ENCODE measurements around the gene CHST11.

The CHST11 gene

GRCh38 chr12:104708891-104709290, 252.1 kb downstream of the CHST11 start:
- in situ Hi-C loops (cut with MboI; ENCODE audit: low sequenced_read_pairs): no loop called here

- in situ Hi-C loops (cut with MboI; ENCODE audit: low sequenced_read_pairs): no loop called here
Observed at GRCh38 chr12:104709692-104710435, 253.1 kb downstream of the CHST11 start.

GRCh38 chr12:104710940-104711689, 254.4 kb downstream of the CHST11 start:
- in situ Hi-C loops (cut with MboI; ENCODE audit: low sequenced_read_pairs): no loop called here

GRCh38 chr12:104712477-104712876, 255.7 kb downstream of the CHST11 start:
- in situ Hi-C loops (cut with MboI; ENCODE audit: low sequenced_read_pairs): no loop called here

DNA sequence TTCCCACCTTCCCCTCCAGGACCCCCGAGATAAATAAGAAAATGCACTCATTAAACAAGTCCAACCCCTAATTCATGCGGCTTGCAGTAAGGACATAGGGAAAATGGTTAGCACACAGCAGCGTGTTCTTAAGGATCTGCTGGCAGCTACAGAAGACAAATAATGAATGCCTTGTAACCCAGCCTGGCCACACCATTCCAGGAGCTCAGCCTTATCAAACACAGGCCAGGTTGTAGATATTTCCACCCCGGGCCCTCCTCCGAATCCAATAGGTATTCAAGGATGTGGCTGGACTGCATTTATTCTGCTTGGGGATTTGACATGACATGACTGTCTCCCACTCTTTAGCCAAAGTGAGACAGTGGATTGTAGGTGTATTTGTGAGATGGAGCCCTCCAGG, 256.2 kb downstream of the CHST11 start:
- in situ Hi-C loops (cut with MboI; ENCODE audit: low sequenced_read_pairs): no loop called here

DNA sequence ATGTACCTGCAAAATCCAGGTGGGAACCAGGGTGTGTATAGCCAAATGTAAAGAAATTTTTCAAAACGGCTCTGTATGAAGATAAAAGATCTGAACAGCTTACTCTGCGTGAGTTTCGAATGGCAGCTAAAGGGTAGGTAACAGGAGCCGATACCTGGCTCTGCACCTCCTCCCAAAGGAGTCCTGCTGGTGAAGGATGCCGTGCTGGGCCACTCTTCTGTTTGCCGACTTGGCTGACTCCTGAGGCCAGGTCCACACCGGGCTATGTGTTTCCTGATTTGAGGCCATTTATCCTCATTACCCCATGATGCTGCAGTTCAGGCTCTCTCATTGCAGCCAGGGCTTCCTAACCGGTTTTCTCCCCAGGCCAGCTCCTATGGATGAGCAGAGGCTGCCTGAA, 256.7 kb downstream of the CHST11 start:
- in situ Hi-C loops (cut with MboI; ENCODE audit: low sequenced_read_pairs): no loop called here

GRCh38 chr12:104714369-104714768, 257.6 kb downstream of the CHST11 start:
- in situ Hi-C loops (cut with MboI; ENCODE audit: low sequenced_read_pairs): no loop called here

DNA sequence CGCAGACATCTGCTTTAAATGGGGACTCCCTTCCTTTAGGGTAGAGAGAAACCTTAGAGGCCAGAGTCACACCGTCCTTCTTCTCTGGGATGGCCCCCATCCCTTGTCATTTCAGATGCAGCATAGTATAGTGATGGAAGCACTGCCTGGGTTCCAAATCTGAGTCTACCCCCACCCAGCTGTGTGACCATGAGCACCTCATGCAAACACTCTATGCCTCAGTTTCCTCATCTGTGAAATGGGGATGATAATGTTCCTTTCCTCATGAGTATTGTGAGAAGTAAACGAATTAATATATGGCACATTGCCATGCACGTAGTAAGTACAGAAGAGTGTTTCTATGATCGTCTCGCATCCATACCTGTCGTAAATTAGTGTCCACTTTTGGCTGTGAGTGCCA, 259.4 kb downstream of the CHST11 start:
- in situ Hi-C loops (cut with MboI; ENCODE audit: low sequenced_read_pairs): no loop called here

GRCh38 chr12:104718304-104718929, 261.7 kb downstream of the CHST11 start:
- in situ Hi-C loops (cut with MboI; ENCODE audit: low sequenced_read_pairs): no loop called here

GRCh38 chr12:104719700-104720338, 263.1 kb downstream of the CHST11 start:
- in situ Hi-C loops (cut with MboI; ENCODE audit: low sequenced_read_pairs): no loop called here

DNA sequence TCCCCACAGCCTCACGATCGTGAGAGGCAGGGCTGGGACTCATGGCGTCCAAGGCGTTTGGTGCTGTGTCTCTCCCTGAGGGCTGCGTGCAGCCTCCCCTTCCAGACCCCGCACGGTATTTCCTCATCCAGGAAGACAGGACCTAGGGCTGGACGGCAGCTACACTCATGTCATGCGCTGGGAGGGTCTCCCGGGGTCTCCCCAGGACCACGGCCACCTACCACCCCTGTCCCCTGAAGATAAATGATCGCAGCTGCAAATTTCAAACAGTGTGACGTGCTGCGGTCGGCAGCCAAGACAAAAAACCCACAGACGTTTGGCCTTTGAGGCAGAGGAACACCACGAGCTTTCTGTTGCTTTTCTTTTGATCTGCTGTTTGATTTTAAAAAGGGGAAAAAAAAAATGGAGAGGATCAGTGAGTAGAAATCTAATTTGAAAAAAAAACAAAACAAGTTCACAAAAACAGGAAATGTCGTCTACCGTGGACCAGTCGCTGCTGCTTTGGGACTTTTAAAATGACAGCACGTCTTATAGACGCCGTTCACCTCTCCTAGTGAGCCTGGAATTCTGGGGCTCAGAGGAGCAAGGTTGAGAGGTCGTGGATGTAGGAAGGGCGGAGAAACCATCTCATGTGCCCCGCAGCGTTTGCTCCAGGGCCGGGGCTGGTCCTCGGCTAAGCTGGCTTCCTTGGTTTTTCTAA, 263.7 kb downstream of the CHST11 start:
- in situ Hi-C loops (cut with MboI; ENCODE audit: low sequenced_read_pairs): no loop called here

DNA sequence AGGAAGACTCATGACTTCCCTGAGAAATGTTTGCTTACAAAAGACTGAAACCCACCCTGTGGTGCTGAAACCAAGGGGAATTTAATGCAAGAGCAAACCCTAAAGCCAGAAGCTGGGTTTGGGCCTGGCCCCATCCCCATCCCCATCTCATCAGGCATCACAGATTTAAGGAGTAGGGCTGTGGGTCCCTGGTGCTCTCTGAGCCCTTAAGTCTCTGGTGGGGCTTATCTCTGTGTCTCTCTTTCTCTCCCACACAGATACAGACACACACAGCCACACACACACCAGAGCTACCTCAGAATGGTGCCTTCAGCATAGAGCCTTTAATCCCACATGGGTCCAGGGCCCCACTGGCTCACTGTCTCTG, 264.3 kb downstream of the CHST11 start:
- in situ Hi-C loops (cut with MboI; ENCODE audit: low sequenced_read_pairs): no loop called here

- in situ Hi-C loops (cut with MboI; ENCODE audit: low sequenced_read_pairs): no loop called here
Observed at GRCh38 chr12:104721936-104722335, 265.2 kb downstream of the CHST11 start.

DNA sequence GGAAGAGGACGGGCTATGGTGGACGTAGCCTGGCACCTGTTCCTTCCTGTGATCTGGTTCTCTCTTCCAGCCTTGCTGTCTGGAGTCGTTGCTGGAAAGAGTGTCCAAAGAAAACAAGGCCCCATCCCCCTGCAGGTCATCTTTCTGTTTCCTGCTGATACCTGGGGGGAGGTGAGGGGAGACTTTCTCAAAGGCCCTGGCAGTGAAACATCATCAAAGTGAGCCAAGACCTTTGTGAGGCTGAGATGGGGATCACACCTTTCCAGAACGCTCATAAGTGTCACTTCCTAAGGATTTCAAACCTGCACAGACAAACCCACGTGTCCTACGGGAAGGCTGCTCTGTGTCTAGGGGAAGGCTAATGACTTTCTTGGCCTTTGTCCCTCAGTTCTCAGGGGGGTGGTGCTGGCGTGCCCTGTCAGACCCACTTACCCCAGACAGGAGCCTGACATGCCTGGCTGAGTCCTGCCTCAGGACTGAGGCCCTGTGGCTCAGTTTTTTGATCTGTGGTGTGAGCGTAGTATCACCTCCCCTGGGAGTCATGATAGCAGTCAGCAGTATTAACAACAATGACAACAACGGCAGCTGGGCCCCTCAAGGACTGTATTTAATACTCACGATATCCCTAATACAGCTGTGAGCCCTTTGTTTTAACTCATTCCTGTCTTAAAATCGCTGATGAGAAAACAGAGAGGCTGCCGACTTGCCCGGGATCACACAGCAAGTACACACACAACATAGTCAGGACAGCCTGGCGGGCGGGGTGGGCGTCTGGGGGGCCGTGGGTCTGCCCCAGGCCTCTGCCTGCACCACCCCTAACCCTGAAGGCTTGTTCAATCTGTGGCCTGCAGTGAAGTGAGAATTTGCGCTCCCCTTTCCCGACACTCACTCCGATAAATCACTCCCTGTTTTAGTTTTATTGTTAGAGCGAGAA, 266.1 kb downstream of the CHST11 start:
- in situ Hi-C loops (cut with MboI; ENCODE audit: low sequenced_read_pairs): no loop called here

DNA sequence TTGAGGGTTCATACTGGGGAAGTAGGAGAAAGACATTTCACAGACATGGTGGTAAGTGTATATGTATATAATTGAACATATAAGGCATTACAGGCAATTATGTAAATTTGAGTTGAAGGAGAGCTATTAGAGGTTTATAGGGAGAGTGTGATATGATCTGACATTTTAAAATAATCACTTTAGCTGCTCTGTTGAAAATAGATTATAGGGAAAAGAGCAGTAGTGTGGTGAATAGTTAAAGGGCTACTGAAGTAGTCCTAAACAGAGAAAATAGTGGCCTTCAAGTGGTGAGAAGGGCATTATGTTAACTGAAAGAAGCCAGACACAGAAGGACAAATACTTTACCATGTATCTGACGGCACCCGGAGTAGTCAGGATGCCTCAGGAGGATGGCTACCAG, 267.1 kb downstream of the CHST11 start:
- in situ Hi-C loops (cut with MboI; ENCODE audit: low sequenced_read_pairs): no loop called here

DNA sequence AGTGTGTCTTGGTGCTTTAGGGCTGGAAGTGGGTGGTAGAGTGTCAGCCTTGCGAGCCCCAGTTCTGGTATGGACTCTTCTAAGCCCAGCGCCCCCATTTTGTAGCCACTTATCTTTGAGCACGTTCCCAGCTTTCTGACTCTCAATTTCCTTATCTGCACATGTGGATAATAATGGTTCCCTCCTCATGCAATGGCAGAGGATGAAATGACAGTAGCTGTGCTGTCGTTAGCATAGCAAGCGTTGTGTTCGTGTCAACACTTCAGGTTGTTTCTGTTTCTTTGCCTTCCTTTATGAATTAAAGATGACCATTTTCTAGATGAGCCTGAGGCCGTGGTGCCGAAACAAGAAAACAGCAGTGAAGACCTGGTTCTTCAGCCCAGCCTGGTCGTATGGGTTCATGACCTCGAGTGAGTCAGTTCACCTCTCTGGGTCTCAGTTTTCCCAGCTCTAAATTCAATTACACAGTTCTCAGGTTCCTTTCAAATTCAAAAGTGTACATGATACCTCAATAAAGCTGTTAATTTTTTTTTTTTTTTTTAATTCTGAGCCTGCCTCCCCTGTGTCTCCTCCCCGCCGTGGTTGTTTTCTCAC, 268.3 kb downstream of the CHST11 start:
- in situ Hi-C loops (cut with MboI; ENCODE audit: low sequenced_read_pairs): no loop called here

- in situ Hi-C loops (cut with MboI; ENCODE audit: low sequenced_read_pairs): no loop called here
Observed at GRCh38 chr12:104725610-104726009, 268.9 kb downstream of the CHST11 start.

DNA sequence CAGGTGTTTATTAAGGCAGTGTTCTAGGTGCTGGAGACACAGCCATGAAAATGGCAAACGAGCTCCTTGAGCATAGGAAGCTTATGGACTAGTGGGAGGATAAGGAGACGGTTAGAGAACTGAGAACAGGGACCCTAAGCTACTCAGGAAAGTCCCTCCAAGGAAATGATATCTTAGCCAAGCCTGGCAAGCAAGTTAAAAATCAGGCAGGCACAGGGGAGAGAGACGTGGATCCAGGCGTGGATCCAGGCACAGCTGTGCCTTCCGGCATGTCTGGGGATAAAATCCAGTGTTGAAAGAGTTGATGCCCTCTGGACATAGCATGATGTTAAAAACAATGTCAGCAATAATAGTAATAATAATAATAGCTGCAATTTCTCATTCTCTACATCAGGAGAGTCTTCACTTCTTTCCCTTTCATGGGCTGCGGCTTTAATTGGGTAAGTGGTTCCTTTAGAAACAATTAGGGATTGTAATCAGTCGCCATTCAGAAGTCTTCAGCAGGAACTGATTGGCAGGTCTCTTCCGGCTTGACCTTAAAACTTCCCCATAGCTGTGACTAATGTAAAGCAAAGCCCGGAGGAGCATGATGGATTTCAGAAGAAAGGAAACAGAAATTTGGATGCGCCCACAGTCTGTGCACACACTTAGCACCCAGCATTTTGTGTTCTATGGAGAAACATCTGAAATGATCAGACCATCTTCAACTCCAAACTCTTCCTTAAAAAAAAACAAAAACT, 271.1 kb downstream of the CHST11 start:
- in situ Hi-C loops (cut with MboI; ENCODE audit: low sequenced_read_pairs): no loop called here

GRCh38 chr12:104729091-104729490, 272.3 kb downstream of the CHST11 start:
- in situ Hi-C loops (cut with MboI; ENCODE audit: low sequenced_read_pairs): no loop called here

Data from hTERT RPE-1 (cell line).